Endodermal cell (in vitro differentiated cells): ENCODE data around the gene AGR2. TPM values are rescaled to one million over a fixed set of nuclear protein-coding genes. Genes with fewer than 3 reads are reported as not detected.

Source experiments
- DNase-seq: peaks from one replicate; pipeline ENCODE4 v3.0.0-alpha.2; 2017
- H3K27ac ChIP-seq: 2 replicates; pipeline ENCODE4 v1.5.1; 2013; ENCODE audit warnings: mild to moderate bottlenecking, low read depth, low read length, moderate library complexity
- H3K27me3 ChIP-seq: 2 replicates; pipeline ENCODE4 v1.6.1; 2013; ENCODE audit warnings: mild to moderate bottlenecking, low read length, moderate library complexity; ENCODE audit not compliant: insufficient read depth, control insufficient read depth, poor library complexity, severe bottlenecking
- H3K36me3 ChIP-seq: 2 replicates; pipeline ENCODE4 v1.7.0; 2013; ENCODE audit warnings: mild to moderate bottlenecking, low read length, moderate library complexity; ENCODE audit not compliant: control insufficient read depth, insufficient read depth
- H3K4me1 ChIP-seq: one replicate; pipeline ENCODE4 v1.7.0; 2013; ENCODE audit warnings: low read length; ENCODE audit not compliant: control insufficient read depth, insufficient read depth
- H3K4me3 ChIP-seq: 2 replicates; pipeline ENCODE4 v1.5.1; 2013; ENCODE audit warnings: mild to moderate bottlenecking, low read length, moderate library complexity
- H3K9ac ChIP-seq: 2 replicates; pipeline ENCODE4 v1.6.1; 2013; ENCODE audit warnings: mild to moderate bottlenecking, low read length, moderate library complexity; ENCODE audit not compliant: poor library complexity, severe bottlenecking; ENCODE audit errors: extremely low read depth
- H3K9me3 ChIP-seq: 2 replicates; pipeline ENCODE4 v1.6.1; 2013; ENCODE audit warnings: mild to moderate bottlenecking, low read length, moderate library complexity; ENCODE audit not compliant: control insufficient read depth
- H3K27ac Mint-ChIP-seq: 2 replicates; pipeline ENCODE4 v1.8.0; 2020; ENCODE audit warnings: mixed read lengths
- H3K27me3 Mint-ChIP-seq: 2 replicates; pipeline ENCODE4 v1.8.0; 2021; ENCODE audit warnings: mild to moderate bottlenecking, mixed read lengths; ENCODE audit not compliant: insufficient read depth
- H3K36me3 Mint-ChIP-seq: 2 replicates; pipeline ENCODE4 v1.8.0; 2020; ENCODE audit warnings: low read depth, mixed read lengths
- H3K4me1 Mint-ChIP-seq: 2 replicates; pipeline ENCODE4 v1.8.0; 2020; ENCODE audit warnings: mixed read lengths
- H3K4me3 Mint-ChIP-seq: 2 replicates; pipeline ENCODE4 v1.8.0; 2020; ENCODE audit warnings: mild to moderate bottlenecking, moderate library complexity, mixed read lengths
- H3K9me3 Mint-ChIP-seq: 2 replicates; pipeline ENCODE4 v1.8.0; 2020; ENCODE audit warnings: mild to moderate bottlenecking, mixed read lengths
- WGBS, 2 experiments: methylation state at CpG; one replicate each; pipeline versions ENCODE4 v1.1.5 to v1.1.7; 2013; ENCODE audit warnings: missing lambda C conversion rate in 2 of 2, mixed read lengths in 1 of 2; ENCODE audit not compliant: insufficient coverage in 1 of 2, insufficient read length in 1 of 2; 5-methylcytosine and 5-hydroxymethylcytosine counted together
- total RNA-seq, 2 donors: library from RNA; stranded (reverse); fragmentation: NEBNext Ultra II Directional in 1 of 2; extraction: Animal tissue kit (Norgen Biotek cat#: 25700) in 1 of 2; gene quantifications; 2 replicates in 1 of 2; 3 replicates in 1 of 2; pipeline ENCODE4 v1.2.1, GENCODE V29; 2021
- TF ChIP-seq, protein P1 (sequence below): fragments of 200-600 bp; sonication (generic); conservative IDR thresholded peaks from 2 replicates; pipeline ENCODE4 v1.5.0; 2021; ENCODE audit warnings: antibody characterized with exemption, mild to moderate bottlenecking

AGR2 gene
- total RNA-seq, 2 donors from 2014 or later = not detected

DNA sequence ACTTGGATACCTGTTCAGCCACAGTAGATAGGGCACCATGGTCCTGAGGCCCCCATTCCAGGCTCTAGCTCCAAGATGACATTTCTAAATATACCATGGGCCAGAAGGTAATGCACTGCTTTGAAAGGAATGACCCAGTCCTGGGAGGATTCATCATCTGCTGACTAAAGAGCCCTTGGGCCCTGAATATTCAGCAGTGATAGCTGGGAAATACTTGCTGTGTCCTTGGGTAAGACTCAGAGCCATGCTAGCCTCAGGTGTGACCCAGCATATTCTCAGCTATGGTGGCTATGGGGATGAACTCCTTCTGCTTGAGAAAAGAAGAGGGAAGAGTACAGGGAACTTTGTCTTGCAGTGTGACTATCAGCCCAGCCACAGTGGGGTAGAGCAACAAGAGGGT is 21.3 kb upstream of the AGR2 start:
- no peak for DNase-seq
- H3K27me3 Mint-ChIP-seq = no peaks in the 10 kb centered on the region
- Histone ChIP-seq H3K27ac (no peak overlapping the region), H3K9me3 (no peaks in the 10 kb centered on the region), H3K36me3 (no peaks in the 10 kb centered on the region), H3K9ac (no peak overlapping the region), H3K4me1 (no peaks in the 10 kb centered on the region), H3K4me3 (no peak overlapping the region), H3K27me3 (no peaks in the 10 kb centered on the region)
- H3K4me1 Mint-ChIP-seq = no peaks in the 10 kb centered on the region
- H3K27ac Mint-ChIP-seq = no peak overlapping the region
- no peak overlapping the region for H3K4me3 Mint-ChIP-seq
- no peaks in the 10 kb centered on the region for H3K9me3 Mint-ChIP-seq
- no peaks in the 10 kb centered on the region for H3K36me3 Mint-ChIP-seq
- TF ChIP-seq, protein P1, sequence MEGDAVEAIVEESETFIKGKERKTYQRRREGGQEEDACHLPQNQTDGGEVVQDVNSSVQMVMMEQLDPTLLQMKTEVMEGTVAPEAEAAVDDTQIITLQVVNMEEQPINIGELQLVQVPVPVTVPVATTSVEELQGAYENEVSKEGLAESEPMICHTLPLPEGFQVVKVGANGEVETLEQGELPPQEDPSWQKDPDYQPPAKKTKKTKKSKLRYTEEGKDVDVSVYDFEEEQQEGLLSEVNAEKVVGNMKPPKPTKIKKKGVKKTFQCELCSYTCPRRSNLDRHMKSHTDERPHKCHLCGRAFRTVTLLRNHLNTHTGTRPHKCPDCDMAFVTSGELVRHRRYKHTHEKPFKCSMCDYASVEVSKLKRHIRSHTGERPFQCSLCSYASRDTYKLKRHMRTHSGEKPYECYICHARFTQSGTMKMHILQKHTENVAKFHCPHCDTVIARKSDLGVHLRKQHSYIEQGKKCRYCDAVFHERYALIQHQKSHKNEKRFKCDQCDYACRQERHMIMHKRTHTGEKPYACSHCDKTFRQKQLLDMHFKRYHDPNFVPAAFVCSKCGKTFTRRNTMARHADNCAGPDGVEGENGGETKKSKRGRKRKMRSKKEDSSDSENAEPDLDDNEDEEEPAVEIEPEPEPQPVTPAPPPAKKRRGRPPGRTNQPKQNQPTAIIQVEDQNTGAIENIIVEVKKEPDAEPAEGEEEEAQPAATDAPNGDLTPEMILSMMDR = no peak

DNA sequence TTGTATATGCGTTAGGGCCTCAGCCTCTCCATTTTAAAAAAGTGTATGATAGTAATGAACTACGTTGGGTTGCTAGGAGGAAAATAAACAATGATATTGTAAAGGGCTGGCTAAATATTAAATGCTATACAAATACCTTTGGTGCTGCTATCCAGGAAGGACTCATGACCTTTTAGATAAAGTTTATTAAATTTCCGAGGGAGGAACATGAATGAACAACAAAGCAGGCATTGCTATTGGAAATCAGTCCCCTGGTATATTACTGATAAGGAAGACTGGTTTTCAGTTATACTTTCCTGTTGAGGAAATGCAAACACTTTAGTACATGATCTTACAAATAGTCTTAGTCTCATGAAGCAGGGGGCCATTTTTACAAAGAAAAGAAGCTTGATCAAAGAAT is 17.2 kb upstream of the AGR2 start:
- Histone ChIP-seq H3K27me3 (no peaks in the 10 kb centered on the region), H3K4me1 (no peaks in the 10 kb centered on the region), H3K4me3 (no peak overlapping the region), H3K36me3 (no peaks in the 10 kb centered on the region), H3K27ac (no peak overlapping the region), H3K9me3 (no peaks in the 10 kb centered on the region), H3K9ac (no peak overlapping the region)
- no peak overlapping the region for H3K27ac Mint-ChIP-seq
- H3K4me3 Mint-ChIP-seq = no peak overlapping the region
- TF ChIP-seq, protein P1 = no peak
- WGBS, 2 experiments = 80 to 90% methylated on average over 2 to 3 of the region's 3 CpGs
- no peaks in the 10 kb centered on the region for H3K36me3 Mint-ChIP-seq
- no peak for DNase-seq
- H3K27me3 Mint-ChIP-seq = no peaks in the 10 kb centered on the region
- no peaks in the 10 kb centered on the region for H3K9me3 Mint-ChIP-seq
- no peaks in the 10 kb centered on the region for H3K4me1 Mint-ChIP-seq

DNA sequence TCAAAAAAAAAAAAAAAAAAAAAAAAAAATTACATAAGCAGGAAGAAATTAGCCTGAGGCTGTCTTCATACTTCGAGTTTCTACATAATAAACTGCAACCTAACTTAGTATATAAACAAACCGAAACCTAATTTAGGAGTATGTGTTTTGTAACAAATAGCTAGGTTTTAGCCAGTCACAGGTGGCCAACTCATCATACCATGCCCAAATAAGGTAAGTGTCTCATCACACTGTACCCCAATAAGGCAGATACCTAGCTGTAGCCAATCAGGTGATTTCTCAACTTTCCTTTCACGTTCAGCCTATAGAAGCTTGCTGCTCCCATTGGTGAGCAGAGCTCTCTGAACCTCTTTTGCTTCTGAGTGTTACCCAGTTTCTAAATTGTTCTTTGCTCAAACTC is 13.9 kb upstream of the AGR2 start:
- Mint-ChIP-seq H3K9me3 (no peaks in the 10 kb centered on the region), H3K4me3 (no peak overlapping the region), H3K27me3 (no peaks in the 10 kb centered on the region), H3K4me1 (no peaks in the 10 kb centered on the region), H3K27ac (no peak overlapping the region), H3K36me3 (no peaks in the 10 kb centered on the region)
- no peaks in the 10 kb centered on the region for H3K27me3 ChIP-seq
- no peak overlapping the region for H3K4me3 ChIP-seq
- no peak overlapping the region for H3K9ac ChIP-seq
- TF ChIP-seq, protein P1 = no peak
- H3K9me3 ChIP-seq = no peaks in the 10 kb centered on the region
- no peaks in the 10 kb centered on the region for H3K36me3 ChIP-seq
- no peaks in the 10 kb centered on the region for H3K4me1 ChIP-seq
- no peak overlapping the region for H3K27ac ChIP-seq
- DNase-seq = no peak
- 85 to 100% methylated on average over 1 to 2 of the region's 3 CpGs for WGBS, 2 experiments
